HepG2 (cell line): ENCODE results near the gene POC1A. TPM values are rescaled to one million over a fixed set of nuclear protein-coding genes. Genes with fewer than 3 reads are reported as not detected.

Experiments
- ATAC-seq: fragments of 200-7000 bp; cut with Tn5 transposase; 3 replicates; pipeline ENCODE4 v1.9.1; 2020; ENCODE audit warnings: mild to moderate bottlenecking, moderate library complexity
- BruUV-seq: library from RNA; stranded (reverse); fragments of 400-500 nt; replicated peaks from 2 replicates; lab custom pipeline; 2021; lab: Mats Ljungman, UMichigan
- CTCF ChIA-PET: fragments of 300-600 bp; formaldehyde crosslinking; extraction: SDS; loops from one replicate; lab custom pipeline; 2021; ENCODE audit warnings: low total read pairs, inconsistent platforms, low intra/inter-chr PET ratio; lab: Yijun Ruan, JAX
- POLR2A ChIA-PET: fragments of 350-600 bp; sonication (Branson Sonifier 250); formaldehyde crosslinking; loops from one replicate; lab custom pipeline; 2020; ENCODE audit warnings: antibody characterized with exemption, inconsistent platforms; lab: Yijun Ruan, JAX
- DNase-seq: peaks from one replicate; pipeline ENCODE4 v3.0.0-alpha.2; 2015; ENCODE audit warnings: low spot score
- FAIRE-seq: peaks from 3 replicates; lab custom pipeline; 2011; peaks lifted over from hg19 to GRCh38; lab: Jason Lieb, UNC
- H2AFZ ChIP-seq: one replicate; pipeline ENCODE4 v1.6.1; 2011; ENCODE audit warnings: low read length, inconsistent platforms
- H3K27ac ChIP-seq: fragments of 300-600 bp; 3 replicates; pipeline ENCODE4 v1.8.0; 2011; ENCODE audit warnings: mixed run types, mild to moderate bottlenecking, mixed read lengths, low read length, inconsistent platforms; ENCODE audit not compliant: insufficient read depth; ENCODE audit errors: extremely low read length
- H3K27me3 ChIP-seq, 2 experiments: fragments of 200-600 bp in 1 of 2; 2 replicates in 1 of 2; 3 replicates in 1 of 2; pipeline versions ENCODE4 v1.6.0 to v1.8.0; 2011; ENCODE audit warnings: low read length in 2 of 2, mild to moderate bottlenecking in 2 of 2, moderate library complexity in 2 of 2, inconsistent platforms in 1 of 2; ENCODE audit not compliant: insufficient read depth in 2 of 2, control insufficient read depth in 1 of 2
- H3K36me3 ChIP-seq, 2 experiments: fragments of 200-600 bp in 1 of 2; replicated peaks in 1 of 2; 2 replicates in 1 of 2; 3 replicates in 1 of 2; pipeline versions ENCODE4 v1.5.1 to v1.8.0; 2011; ENCODE audit warnings: low read length in 2 of 2, inconsistent platforms in 1 of 2; ENCODE audit not compliant: insufficient read depth in 2 of 2, control insufficient read depth in 1 of 2
- H3K4me1 ChIP-seq: 2 replicates; pipeline ENCODE4 v1.5.1; 2012; ENCODE audit warnings: low read length, inconsistent platforms; ENCODE audit not compliant: insufficient read depth
- H3K4me2 ChIP-seq: 2 replicates; pipeline ENCODE4 v1.6.0; 2011; ENCODE audit warnings: low read depth, low read length, inconsistent platforms
- H3K4me3 ChIP-seq, 3 experiments: fragments of 200-600 bp in 1 of 3; sonication (generic), shearing (Covaris generic) in 1 of 3; replicated peaks in 1 of 3; 2 replicates each; pipeline ENCODE4 v1.5.1; 2011 to 2016; ENCODE audit warnings: low read length in 3 of 3, inconsistent platforms in 2 of 3, low read depth in 2 of 3, mild to moderate bottlenecking in 2 of 3, control low read depth in 1 of 3, mixed read lengths in 1 of 3; ENCODE audit not compliant: insufficient read depth in 1 of 3
- H3K79me2 ChIP-seq: one replicate; pipeline ENCODE4 v1.6.1; 2011; ENCODE audit warnings: low read length, inconsistent platforms; ENCODE audit not compliant: insufficient read depth
- H3K9ac ChIP-seq: 2 replicates; pipeline ENCODE4 v1.6.0; 2011; ENCODE audit warnings: mild to moderate bottlenecking, low read depth, low read length, inconsistent platforms; ENCODE audit not compliant: insufficient read depth
- H3K9me3 ChIP-seq: 2 replicates; pipeline ENCODE4 v1.5.1; 2012; ENCODE audit warnings: mild to moderate bottlenecking, low read length
- H4K20me1 ChIP-seq: 2 replicates; pipeline ENCODE4 v1.6.0; 2011; ENCODE audit warnings: inconsistent platforms, mild to moderate bottlenecking, low read length, moderate library complexity; ENCODE audit not compliant: insufficient read depth
- CBFB ChIP-seq: sonication (generic); formaldehyde crosslinking; IDR thresholded peaks from 2 replicates; pipeline ENCODE4 v1.4.0; 2020; ENCODE audit warnings: missing genetic modification reagents
- HINFP ChIP-seq: sonication (generic); formaldehyde crosslinking; IDR thresholded peaks from 2 replicates; pipeline ENCODE4 v1.4.0; 2020; ENCODE audit warnings: low read depth, mild to moderate bottlenecking, missing genetic modification reagents
- MED13 ChIP-seq: sonication (generic); formaldehyde crosslinking; IDR thresholded peaks from 2 replicates; pipeline ENCODE4 v1.5.0; 2020; ENCODE audit warnings: missing genetic modification reagents
- RARA ChIP-seq: IDR thresholded peaks from 2 replicates; pipeline ENCODE4 v1.6.1; 2016; ENCODE audit warnings: missing genetic modification reagents, missing compliant biosample characterization
- RCOR2 ChIP-seq: IDR thresholded peaks from 2 replicates; pipeline ENCODE4 v1.6.1; 2016; ENCODE audit warnings: missing biosample characterization, missing genetic modification reagents
- SRY ChIP-seq: sonication (generic); formaldehyde crosslinking; IDR thresholded peaks from 2 replicates; pipeline ENCODE4 v1.8.0; 2022; ENCODE audit warnings: mild to moderate bottlenecking, missing genetic modification reagents
- THAP9 ChIP-seq: sonication (generic); formaldehyde crosslinking; IDR thresholded peaks from 2 replicates; pipeline ENCODE4; 2020; ENCODE audit warnings: missing genetic modification reagents, mild to moderate bottlenecking, borderline replicate concordance
- TMF1 ChIP-seq: sonication (generic); formaldehyde crosslinking; IDR thresholded peaks from 2 replicates; pipeline ENCODE4 v1.8.1; 2022; ENCODE audit warnings: low read depth, missing genetic modification reagents
- ZNF282 ChIP-seq: fragments of 450-650 bp; IDR thresholded peaks from 2 replicates; pipeline ENCODE4 v1.6.1; 2018; ENCODE audit not compliant: partially characterized antibody
- ZNF3 ChIP-seq: IDR thresholded peaks from 2 replicates; pipeline ENCODE4 v1.7.0; 2017; ENCODE audit warnings: inconsistent platforms
- ZNF749 ChIP-seq: sonication (generic); formaldehyde crosslinking; IDR thresholded peaks from 2 replicates; pipeline ENCODE4 v1.8.0; 2022; ENCODE audit warnings: mild to moderate bottlenecking, missing genetic modification reagents, moderate library complexity, borderline replicate concordance
- WGBS: methylation state at CpG from one replicate; pipeline ENCODE4 v1.1.6; 2017; ENCODE audit warnings: low lambda C conversion rate; 5-methylcytosine and 5-hydroxymethylcytosine counted together
- in situ Hi-C: cut with HindIII; loops from 2 replicates; pipeline ENCODE4 v1.10.0; 2017; ENCODE audit warnings: low pct_unique_long_range_greater_than_20kb; ENCODE audit not compliant: extremely low pct_ligation_motif_present
- intact Hi-C: fragments of 100-400 bp; cut with micrococcal nuclease; formaldehyde crosslinking; loops from one replicate; pipeline ENCODE4 v1.10.0; 2022; ENCODE audit not compliant: unreplicated experiment
- polyA plus RNA-seq, 8 experiments: library from polyadenylated mRNA; depleted of rRNA in 3 of 8; stranded (reverse) in 7 of 8; unstranded in 1 of 8; fragments of >200 nt; fragmentation: Illumina TruSeq in 4 of 8; extraction: Trizol in 4 of 8; gene quantifications; 2 replicates each; pipeline versions ENCODE4 v1.2.1 to v1.2.3, GENCODE V29; 2011 to 2016; ENCODE audit warnings: low read depth in 4 of 8, missing spikeins in 1 of 8, mixed read lengths in 1 of 8; ENCODE audit not compliant: insufficient read depth in 1 of 8
- total RNA-seq, 5 experiments: library from RNA; depleted of rRNA; stranded (reverse); fragments of >200 nt; fragmentation: Illumina TruSeq; extraction: Trizol; gene quantifications; 2 replicates each; pipeline ENCODE4 v1.2.3, GENCODE V29; 2016; ENCODE audit warnings: low read depth in 1 of 5
- TF ChIP-seq, protein P1 (sequence below): sonication (generic); formaldehyde crosslinking; IDR thresholded peaks from 2 replicates; pipeline ENCODE4 v1.5.1; 2020; ENCODE audit warnings: mild to moderate bottlenecking, missing genetic modification reagents, borderline replicate concordance
- TF ChIP-seq, protein P2 (sequence below): fragments of 450-650 bp; IDR thresholded peaks from 2 replicates; pipeline ENCODE4 v1.6.1; 2017
- TF ChIP-seq, protein P3 (sequence below): sonication (generic); formaldehyde crosslinking; conservative IDR thresholded peaks from 2 replicates; pipeline ENCODE4 v1.8.0; 2022; ENCODE audit warnings: low read depth, missing genetic modification reagents

The POC1A gene
- total and polyA plus RNA-seq, 2 of the 13 experiments (the other 11 are each of a cell fraction or from before 2014, with no cell fraction given) = 14.6 to 20.0 TPM

- TF ChIP-seq SRY (CRISPR knock-in tag) = no peak
- TF ChIP-seq, protein P1, sequence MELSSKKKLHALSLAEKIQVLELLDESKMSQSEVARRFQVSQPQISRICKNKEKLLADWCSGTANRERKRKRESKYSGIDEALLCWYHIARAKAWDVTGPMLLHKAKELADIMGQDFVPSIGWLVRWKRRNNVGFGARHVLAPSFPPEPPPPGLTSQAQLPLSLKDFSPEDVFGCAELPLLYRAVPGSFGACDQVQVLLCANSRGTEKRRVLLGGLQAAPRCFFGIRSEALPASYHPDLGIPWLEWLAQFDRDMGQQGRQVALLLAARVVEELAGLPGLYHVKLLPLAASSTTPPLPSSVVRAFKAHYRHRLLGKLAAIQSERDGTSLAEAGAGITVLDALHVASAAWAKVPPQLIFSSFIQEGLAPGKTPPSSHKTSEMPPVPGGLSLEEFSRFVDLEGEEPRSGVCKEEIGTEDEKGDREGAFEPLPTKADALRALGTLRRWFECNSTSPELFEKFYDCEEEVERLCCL (CRISPR knock-in tag) = no peak
- TF ChIP-seq ZNF3 (CRISPR knock-in tag) = no peak
- TF ChIP-seq CBFB (CRISPR knock-in tag) = no peak
- no peak for TF ChIP-seq THAP9
- TF ChIP-seq, all 625 proteins: peak for 0
Measured at GRCh38 chr3:52061121-52061910, 92.9 kb downstream of the POC1A start (continued).

GRCh38 chr3:52059781-52060180 is 94.4 kb downstream of the POC1A start:
- in situ Hi-C loops (loop anchor here (5.0 kb wide), 1 partner anchor 78 kb away; no protein-coding TSS in a partner anchor), intact Hi-C loops (no loop called here)
- no peaks in the 10 kb centered on the region for H3K36me3 ChIP-seq
- CTCF ChIA-PET = no interaction called here
- no TSS peak for BruUV-seq
- no peak overlapping the region for H3K4me3 ChIP-seq
- H3K4me2 ChIP-seq = no peak overlapping the region
- H3K4me1 ChIP-seq = peaks cover 36% of the 10 kb centered on the region
- DNase-seq = no peak
- no peak for ATAC-seq
- no peak overlapping the region for H3K27ac ChIP-seq
- H3K79me2 ChIP-seq = no peaks in the 10 kb centered on the region
- H3K9me3 ChIP-seq = no peaks in the 10 kb centered on the region
- H4K20me1 ChIP-seq = no peaks in the 10 kb centered on the region
- no peak overlapping the region for H2AFZ ChIP-seq
- no peak overlapping the region for H3K9ac ChIP-seq
- no peak for FAIRE-seq
- H3K27me3 ChIP-seq = peaks cover 6 to 54% of the 10 kb centered on the region in 2 experiments
- POLR2A ChIA-PET = no interaction called here
- 22% methylated on average over 6 of the region's 7 CpGs for WGBS
- no peak for TF ChIP-seq RARA (CRISPR knock-in tag)
- TF ChIP-seq HINFP = no peak
- no peak for TF ChIP-seq TMF1
- TF ChIP-seq, protein P2, sequence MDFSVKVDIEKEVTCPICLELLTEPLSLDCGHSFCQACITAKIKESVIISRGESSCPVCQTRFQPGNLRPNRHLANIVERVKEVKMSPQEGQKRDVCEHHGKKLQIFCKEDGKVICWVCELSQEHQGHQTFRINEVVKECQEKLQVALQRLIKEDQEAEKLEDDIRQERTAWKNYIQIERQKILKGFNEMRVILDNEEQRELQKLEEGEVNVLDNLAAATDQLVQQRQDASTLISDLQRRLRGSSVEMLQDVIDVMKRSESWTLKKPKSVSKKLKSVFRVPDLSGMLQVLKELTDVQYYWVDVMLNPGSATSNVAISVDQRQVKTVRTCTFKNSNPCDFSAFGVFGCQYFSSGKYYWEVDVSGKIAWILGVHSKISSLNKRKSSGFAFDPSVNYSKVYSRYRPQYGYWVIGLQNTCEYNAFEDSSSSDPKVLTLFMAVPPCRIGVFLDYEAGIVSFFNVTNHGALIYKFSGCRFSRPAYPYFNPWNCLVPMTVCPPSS = no peak
- TF ChIP-seq ZNF282 = no peak
- TF ChIP-seq RCOR2 (CRISPR knock-in tag) = no peak
- no peak for TF ChIP-seq ZNF749
- TF ChIP-seq MED13 (CRISPR knock-in tag) = no peak
- TF ChIP-seq, protein P3, sequence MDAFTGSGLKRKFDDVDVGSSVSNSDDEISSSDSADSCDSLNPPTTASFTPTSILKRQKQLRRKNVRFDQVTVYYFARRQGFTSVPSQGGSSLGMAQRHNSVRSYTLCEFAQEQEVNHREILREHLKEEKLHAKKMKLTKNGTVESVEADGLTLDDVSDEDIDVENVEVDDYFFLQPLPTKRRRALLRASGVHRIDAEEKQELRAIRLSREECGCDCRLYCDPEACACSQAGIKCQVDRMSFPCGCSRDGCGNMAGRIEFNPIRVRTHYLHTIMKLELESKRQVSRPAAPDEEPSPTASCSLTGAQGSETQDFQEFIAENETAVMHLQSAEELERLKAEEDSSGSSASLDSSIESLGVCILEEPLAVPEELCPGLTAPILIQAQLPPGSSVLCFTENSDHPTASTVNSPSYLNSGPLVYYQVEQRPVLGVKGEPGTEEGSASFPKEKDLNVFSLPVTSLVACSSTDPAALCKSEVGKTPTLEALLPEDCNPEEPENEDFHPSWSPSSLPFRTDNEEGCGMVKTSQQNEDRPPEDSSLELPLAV (CRISPR knock-in tag) = no peak
